GM18858 (cell line): ENCODE measurements around the gene ARID2.

Experiments
- ATAC-seq: cut with Tn5 transposase; IDR thresholded peaks from one replicate; pipeline ENCODE4 v1.9.1; 2021; ENCODE audit not compliant: unreplicated experiment

The ARID2 gene

GRCh38 chr12:45762185-45763110 is 32.9 kb downstream of the ARID2 start:
- no peak for ATAC-seq

GRCh38 chr12:45763381-45763780 is 33.9 kb downstream of the ARID2 start:
- no peak for ATAC-seq

GRCh38 chr12:45768194-45768593 is 38.7 kb downstream of the ARID2 start:
- ATAC-seq = no peak

GRCh38 chr12:45773747-45774146 is 44.2 kb downstream of the ARID2 start:
- ATAC-seq = no peak

- no peak for ATAC-seq
Observed at GRCh38 chr12:45774508-45775162, 45.1 kb downstream of the ARID2 start.

GRCh38 chr12:45775465-45775864 is 46.0 kb downstream of the ARID2 start:
- no peak for ATAC-seq

GRCh38 chr12:45775964-45776363 is 46.5 kb downstream of the ARID2 start:
- no peak for ATAC-seq

GRCh38 chr12:45779936-45780335 is 50.4 kb downstream of the ARID2 start:
- no peak for ATAC-seq

- ATAC-seq = no peak
Observed at GRCh38 chr12:45781080-45781479, 51.6 kb downstream of the ARID2 start.

- no peak for ATAC-seq
Observed at GRCh38 chr12:45785315-45785714, 55.8 kb downstream of the ARID2 start.

- no peak for ATAC-seq
Observed at GRCh38 chr12:45789025-45789424, 59.5 kb downstream of the ARID2 start.

- ATAC-seq = no peak
Observed at GRCh38 chr12:45794422-45794821, 64.9 kb downstream of the ARID2 start.

- no peak for ATAC-seq
Observed at GRCh38 chr12:45801625-45802024, 72.1 kb downstream of the ARID2 start.

GRCh38 chr12:45803111-45803510 is 73.6 kb downstream of the ARID2 start:
- no peak for ATAC-seq

GRCh38 chr12:45816652-45817051 is 87.1 kb downstream of the ARID2 start:
- ATAC-seq = no peak

- peak; percentile 17 for ATAC-seq
Observed at GRCh38 chr12:45827974-45828373, 98.5 kb downstream of the ARID2 start.

GRCh38 chr12:45828402-45828801 is 98.9 kb downstream of the ARID2 start:
- peak; percentile 59 for ATAC-seq

GRCh38 chr12:45831590-45831989 is 102.1 kb downstream of the ARID2 start:
- no peak for ATAC-seq

- no peak for ATAC-seq
Observed at GRCh38 chr12:45833401-45833800, 103.9 kb downstream of the ARID2 start.

- ATAC-seq = no peak
Observed at GRCh38 chr12:45834809-45835208, 105.3 kb downstream of the ARID2 start.

GRCh38 chr12:45839917-45840316 is 110.4 kb downstream of the ARID2 start:
- ATAC-seq = no peak

- ATAC-seq = no peak
Observed at GRCh38 chr12:45849289-45849688, 119.8 kb downstream of the ARID2 start.
